Uterus (tissue), 2 donors: Measurements from ENCODE around the gene PSMD14.

Source experiments
- CTCF ChIP-seq, 4 experiments: fragments of 200-600 bp in 2 of 4; fragments of 450-650 bp in 2 of 4; sonication (generic) in 2 of 4; IDR thresholded peaks; one replicate each; pipeline ENCODE4 v1.5.1; 2016 to 2019; ENCODE audit warnings: antibody characterized with exemption in 4 of 4, mild to moderate bottlenecking in 2 of 4, moderate library complexity in 1 of 4
- POLR2A ChIP-seq, 2 donors: fragments of 450-650 bp; IDR thresholded peaks; one replicate each; pipeline ENCODE4 v1.6.1; 2016; ENCODE audit warnings: antibody characterized with exemption in 2 of 2, mild to moderate bottlenecking in 1 of 2, moderate library complexity in 1 of 2

DNA sequence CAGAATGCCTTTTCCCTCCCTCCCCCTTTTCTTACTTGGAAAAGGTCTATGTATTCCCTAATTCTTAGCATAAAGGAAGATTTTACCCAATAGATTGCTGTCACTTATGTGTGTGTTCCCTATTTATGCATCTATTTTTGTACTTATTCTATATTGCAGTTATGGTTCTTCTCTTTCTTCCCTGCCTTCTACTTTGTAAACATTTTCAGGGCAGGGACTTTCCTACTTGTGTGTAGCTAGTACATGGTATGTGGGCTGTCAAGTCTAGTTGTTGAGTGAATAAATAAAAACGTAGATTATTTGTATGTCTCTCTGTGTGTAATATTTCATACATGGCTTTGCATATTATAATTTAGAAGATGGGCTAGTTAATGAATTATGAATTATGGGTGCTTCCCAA is 45.3 kb downstream of the PSMD14 start:
- no peak for TF ChIP-seq POLR2A (IDR thresholded peaks at IDR 0.05)
- TF ChIP-seq CTCF (IDR thresholded peaks at IDR 0.05): no peak
